Karpas-422 (cell line): ENCODE data around the gene RPH3AL. TPM values are rescaled to one million over a fixed set of nuclear protein-coding genes. Genes with fewer than 3 reads are reported as not detected.
"Not testable (repeated sequence)": the region's sequence is repeated elsewhere in the genome, so short reads cannot be mapped to it uniquely, and the experiment has no call there.

Experiments used
- DNase-seq: peaks from one replicate; pipeline ENCODE4 v3.0.0-alpha.2; 2015
- H2AFZ ChIP-seq: fragments of 200-600 bp; sonication (generic); 2 replicates; pipeline ENCODE4 v1.6.1; 2014; ENCODE audit warnings: antibody characterized with exemption, low read length, mixed read lengths
- H3K27ac ChIP-seq: fragments of 200-600 bp; sonication (generic); 2 replicates; pipeline ENCODE4 v1.5.1; 2014; ENCODE audit warnings: mild to moderate bottlenecking, low read length, moderate library complexity
- H3K27me3 ChIP-seq: fragments of 200-600 bp; sonication (generic); 2 replicates; pipeline ENCODE4 v1.6.1; 2014; ENCODE audit warnings: low read length, mixed read lengths
- H3K36me3 ChIP-seq: fragments of 200-600 bp; sonication (generic); 2 replicates; pipeline ENCODE4 v1.6.1; 2014; ENCODE audit warnings: low read length, mixed read lengths; ENCODE audit not compliant: insufficient read depth
- H3K4me1 ChIP-seq: fragments of 200-600 bp; sonication (generic); 2 replicates; pipeline ENCODE4 v1.6.1; 2014; ENCODE audit warnings: mild to moderate bottlenecking, low read length, mixed read lengths
- H3K4me2 ChIP-seq: fragments of 200-600 bp; sonication (generic); 2 replicates; pipeline ENCODE4 v1.6.1; 2014; ENCODE audit warnings: low read length, low read depth, mild to moderate bottlenecking; ENCODE audit not compliant: poor library complexity, severe bottlenecking
- H3K4me3 ChIP-seq: fragments of 200-600 bp; sonication (generic); 2 replicates; pipeline ENCODE4 v1.5.1; 2014; ENCODE audit warnings: mild to moderate bottlenecking, antibody characterized with exemption, low read length, mixed read lengths
- H3K79me2 ChIP-seq: fragments of 200-600 bp; sonication (generic); 2 replicates; pipeline ENCODE4 v1.6.1; 2014; ENCODE audit warnings: mild to moderate bottlenecking, low read length, mixed read lengths
- H3K9ac ChIP-seq: fragments of 200-600 bp; sonication (generic); 2 replicates; pipeline ENCODE4 v1.6.0; 2014; ENCODE audit warnings: low read length
- H3K9me2 ChIP-seq: fragments of 200-600 bp; sonication (generic), shearing (Covaris generic); replicated peaks from 2 replicates; pipeline ENCODE4 v1.6.0; 2014; ENCODE audit warnings: mild to moderate bottlenecking, low read length, moderate library complexity; ENCODE audit not compliant: insufficient read depth
- H3K9me3 ChIP-seq: fragments of 300-700, 200-600 bp; sonication (generic); 2 replicates; pipeline ENCODE4 v1.6.1; 2014; ENCODE audit warnings: low read length, mixed read lengths
- H4K20me1 ChIP-seq: fragments of 200-600 bp; sonication (generic); 2 replicates; pipeline ENCODE4 v1.6.1; 2014; ENCODE audit warnings: mild to moderate bottlenecking, antibody characterized with exemption, low read length, low read depth; ENCODE audit not compliant: insufficient read depth
- total RNA-seq: library from RNA; depleted of rRNA; stranded (reverse); fragments of >200 nt; shearing (Covaris generic); gene quantifications from 2 replicates; pipeline ENCODE4 v1.2.3, GENCODE V29; 2014; ENCODE audit warnings: low replicate concordance

The RPH3AL gene
- total RNA-seq, 1 experiment from 2014 or later, result not detected

GRCh38 chr17:178292-179065, 174.1 kb downstream of the RPH3AL start:
- Histone ChIP-seq H3K79me2 (no peaks in the 10 kb centered on the region), H3K4me1 (no peaks in the 10 kb centered on the region), H3K36me3 (no peaks in the 10 kb centered on the region), H4K20me1 (no peaks in the 10 kb centered on the region), H3K9me3 (no peaks in the 10 kb centered on the region), H3K4me3 (no peak overlapping the region), H3K9ac (no peak overlapping the region), H3K4me2 (no peak overlapping the region), H3K27ac (no peak overlapping the region), H2AFZ (no peak overlapping the region), H3K9me2 (no peaks in the 10 kb centered on the region), H3K27me3 (no peaks in the 10 kb centered on the region)
- no peak for DNase-seq

DNA sequence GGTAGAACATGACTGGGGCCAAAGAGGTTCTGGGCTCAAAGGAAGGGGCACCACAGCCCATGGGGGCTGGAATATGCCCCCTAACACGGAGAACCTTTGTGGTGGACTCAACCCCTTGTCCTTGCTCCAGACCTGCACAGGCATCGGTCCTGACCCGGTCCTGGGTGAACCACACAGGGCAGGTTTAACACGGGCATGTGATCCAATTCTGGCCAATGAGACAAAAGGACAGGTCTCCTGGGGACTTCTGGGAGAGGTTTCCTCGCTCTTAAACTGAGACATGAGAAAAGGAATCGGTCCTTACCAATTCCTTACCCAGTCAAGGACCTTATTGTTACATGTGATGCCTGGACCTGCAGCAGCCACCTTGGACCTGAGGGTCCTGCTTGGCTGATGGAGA, 174.8 kb downstream of the RPH3AL start:
- no peak overlapping the region for H3K9ac ChIP-seq
- no peak overlapping the region for H3K27ac ChIP-seq
- no peaks in the 10 kb centered on the region for H3K79me2 ChIP-seq
- no peaks in the 10 kb centered on the region for H3K36me3 ChIP-seq
- H4K20me1 ChIP-seq, result no peaks in the 10 kb centered on the region
- no peaks in the 10 kb centered on the region for H3K9me2 ChIP-seq
- DNase-seq, result no peak
- no peaks in the 10 kb centered on the region for H3K27me3 ChIP-seq
- no peaks in the 10 kb centered on the region for H3K9me3 ChIP-seq
- no peak overlapping the region for H3K4me3 ChIP-seq
- H3K4me2 ChIP-seq, result no peak overlapping the region
- no peaks in the 10 kb centered on the region for H3K4me1 ChIP-seq
- H2AFZ ChIP-seq, result no peak overlapping the region

DNA sequence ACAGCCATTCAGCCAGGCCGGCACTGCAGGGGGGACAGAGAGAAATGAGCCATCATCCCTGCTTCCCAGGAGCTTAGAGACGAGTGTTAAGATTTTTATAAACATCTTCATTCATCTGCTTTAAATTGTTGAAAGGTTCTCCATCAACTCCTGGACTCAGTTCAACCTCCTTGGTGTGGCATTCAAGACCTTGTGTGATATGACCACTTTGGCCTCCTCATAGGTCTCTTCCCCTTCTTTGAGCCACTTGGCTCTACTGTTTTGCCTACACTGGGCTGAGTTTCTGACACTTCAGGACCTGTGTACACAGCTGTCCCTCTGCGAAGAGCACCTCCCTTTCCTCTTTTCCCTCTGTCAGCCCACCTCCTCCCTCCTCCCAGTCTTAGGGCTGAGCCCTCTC, 175.5 kb downstream of the RPH3AL start:
- H3K4me3 ChIP-seq, result no peak overlapping the region
- no peak overlapping the region for H3K4me2 ChIP-seq
- no peaks in the 10 kb centered on the region for H3K36me3 ChIP-seq
- H3K9me2 ChIP-seq, result no peaks in the 10 kb centered on the region
- no peak overlapping the region for H3K9ac ChIP-seq
- H3K4me1 ChIP-seq, result no peaks in the 10 kb centered on the region
- H4K20me1 ChIP-seq, result no peaks in the 10 kb centered on the region
- H3K9me3 ChIP-seq, result no peaks in the 10 kb centered on the region
- H2AFZ ChIP-seq, result no peak overlapping the region
- DNase-seq, result no peak
- no peaks in the 10 kb centered on the region for H3K79me2 ChIP-seq
- H3K27me3 ChIP-seq, result no peaks in the 10 kb centered on the region
- no peak overlapping the region for H3K27ac ChIP-seq

DNA sequence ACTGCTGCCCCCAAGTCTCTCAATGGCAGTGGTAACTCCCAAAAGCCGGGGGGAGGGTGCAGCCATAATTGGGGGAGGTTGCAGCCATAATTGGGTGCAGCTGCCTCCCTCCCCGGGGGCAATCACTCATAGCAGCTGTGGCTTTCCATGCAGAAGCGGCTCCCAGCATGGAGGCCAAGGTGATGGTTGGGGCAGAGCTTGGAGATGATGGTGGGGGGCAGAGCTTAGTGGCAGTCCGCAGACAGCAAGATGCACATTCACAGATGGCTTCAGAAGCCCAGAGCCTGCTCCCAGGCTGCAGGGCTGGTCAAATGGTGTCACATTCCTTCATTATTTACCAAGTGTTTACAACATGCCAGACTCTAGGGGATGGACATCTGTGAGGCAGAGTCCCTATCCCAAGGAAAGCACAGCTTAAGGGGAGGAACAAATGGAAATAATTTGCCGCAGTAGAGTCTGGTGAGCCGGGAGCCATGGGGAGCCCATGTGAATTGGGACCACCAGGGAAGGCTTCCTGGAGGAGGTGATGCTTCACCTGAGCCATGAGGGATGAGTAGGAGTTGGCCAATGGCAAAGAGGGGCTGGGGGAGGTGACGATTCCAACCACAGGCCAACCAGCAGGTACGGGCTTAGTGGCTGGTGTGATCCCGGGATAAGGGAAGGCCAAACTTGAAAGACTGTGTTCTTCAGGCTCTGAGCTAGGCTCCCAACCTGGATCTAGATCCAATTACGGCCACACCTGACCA, 179.3 kb downstream of the RPH3AL start:
- no peaks in the 10 kb centered on the region for H3K9me2 ChIP-seq
- no peak overlapping the region for H2AFZ ChIP-seq
- no peaks in the 10 kb centered on the region for H3K4me1 ChIP-seq
- no peaks in the 10 kb centered on the region for H3K27me3 ChIP-seq
- no peak overlapping the region for H3K4me2 ChIP-seq
- H3K36me3 ChIP-seq, result no peaks in the 10 kb centered on the region
- no peak overlapping the region for H3K4me3 ChIP-seq
- no peak for DNase-seq
- no peak overlapping the region for H3K27ac ChIP-seq
- H3K9me3 ChIP-seq, result no peaks in the 10 kb centered on the region
- H3K79me2 ChIP-seq, result no peaks in the 10 kb centered on the region
- H3K9ac ChIP-seq, result no peak overlapping the region
- no peaks in the 10 kb centered on the region for H4K20me1 ChIP-seq

DNA sequence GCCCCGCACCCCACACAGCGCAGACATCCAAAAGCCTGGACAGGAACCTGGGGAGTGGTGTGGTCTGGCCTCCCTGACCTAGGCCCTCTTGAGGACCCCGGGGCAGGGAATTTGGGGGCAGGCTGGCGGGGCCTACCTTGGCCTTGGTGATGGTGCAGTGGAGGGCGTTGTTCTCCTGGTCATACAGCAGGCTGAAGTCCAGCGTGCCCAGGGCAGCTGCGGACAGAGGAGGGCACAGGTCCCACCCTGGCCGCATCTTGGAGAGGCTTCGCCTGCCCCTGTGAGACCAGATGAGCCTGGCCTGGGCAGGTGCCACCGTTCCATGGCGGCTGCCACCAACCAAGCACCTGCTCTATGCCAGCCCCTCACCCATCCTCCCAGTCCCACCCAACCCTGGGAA, 180.2 kb downstream of the RPH3AL start:
- H3K4me1 ChIP-seq, result no peaks in the 10 kb centered on the region
- H3K27me3 ChIP-seq, result no peaks in the 10 kb centered on the region
- H3K36me3 ChIP-seq, result no peaks in the 10 kb centered on the region
- no peak overlapping the region for H3K4me3 ChIP-seq
- no peak overlapping the region for H3K4me2 ChIP-seq
- no peak overlapping the region for H3K27ac ChIP-seq
- H3K9ac ChIP-seq, result no peak overlapping the region
- no peaks in the 10 kb centered on the region for H4K20me1 ChIP-seq
- H2AFZ ChIP-seq, result no peak overlapping the region
- DNase-seq, result no peak
- no peaks in the 10 kb centered on the region for H3K9me3 ChIP-seq
- H3K79me2 ChIP-seq, result no peaks in the 10 kb centered on the region
- no peaks in the 10 kb centered on the region for H3K9me2 ChIP-seq

- H3K9me2 ChIP-seq, result no peaks in the 10 kb centered on the region
- DNase-seq, result no peak
- no peaks in the 10 kb centered on the region for H3K36me3 ChIP-seq
- H3K9me3 ChIP-seq, result no peaks in the 10 kb centered on the region
- H3K4me3 ChIP-seq, result no peak overlapping the region
- no peak overlapping the region for H2AFZ ChIP-seq
- no peaks in the 10 kb centered on the region for H3K27me3 ChIP-seq
- H3K4me1 ChIP-seq, result no peaks in the 10 kb centered on the region
- no peak overlapping the region for H3K27ac ChIP-seq
- H3K4me2 ChIP-seq, result no peak overlapping the region
- H3K9ac ChIP-seq, result no peak overlapping the region
- H3K79me2 ChIP-seq, result no peaks in the 10 kb centered on the region
- H4K20me1 ChIP-seq, result no peaks in the 10 kb centered on the region
Observed at GRCh38 chr17:171871-172270, 180.7 kb downstream of the RPH3AL start.

DNA sequence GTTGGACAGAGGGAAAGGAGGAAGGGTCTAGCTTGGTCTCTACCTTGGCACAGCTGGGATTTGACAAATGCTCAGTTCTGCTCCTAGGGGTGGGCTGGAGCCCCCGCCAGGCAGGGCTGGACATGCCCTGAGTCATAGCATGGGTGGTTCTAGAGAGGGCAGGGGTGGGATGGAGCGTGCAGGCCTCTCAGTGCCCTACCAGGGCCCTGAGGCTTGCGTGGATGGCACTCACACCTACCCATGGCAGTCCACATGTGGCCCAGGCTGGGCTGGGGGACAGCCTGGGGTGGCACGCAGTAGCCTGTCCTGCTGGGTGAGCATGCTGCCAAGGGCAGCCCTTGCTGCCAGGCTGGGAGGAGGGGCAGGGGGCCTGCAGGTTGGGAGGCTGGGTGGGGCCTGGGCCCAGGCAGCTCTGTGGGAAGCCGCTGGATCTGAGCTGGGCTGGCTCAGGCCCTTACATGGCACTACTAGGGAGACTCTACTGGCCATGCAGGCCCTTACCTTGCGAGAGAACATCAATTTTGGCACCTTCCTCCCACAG, 182.4 kb downstream of the RPH3AL start:
- Histone ChIP-seq H3K9ac (no peak overlapping the region), H3K4me2 (no peak overlapping the region), H3K4me3 (no peak overlapping the region), H3K36me3 (no peaks in the 10 kb centered on the region), H3K9me2 (no peaks in the 10 kb centered on the region), H3K27me3 (no peaks in the 10 kb centered on the region), H4K20me1 (0 out of 2 replicates have a peak, but pooled peaks cover 3% of the 10 kb centered on the region), H3K4me1 (no peaks in the 10 kb centered on the region), H2AFZ (no peak overlapping the region), H3K27ac (no peak overlapping the region), H3K79me2 (no peaks in the 10 kb centered on the region), H3K9me3 (no peaks in the 10 kb centered on the region)
- no peak for DNase-seq

GRCh38 chr17:168614-169013, 184.0 kb downstream of the RPH3AL start:
- not testable (repeated sequence) for H3K4me1 ChIP-seq, H3K4me3 ChIP-seq, H4K20me1 ChIP-seq, H3K27me3 ChIP-seq, H3K9me2 ChIP-seq, H3K9ac ChIP-seq, H3K9me3 ChIP-seq, H3K27ac ChIP-seq, DNase-seq, H3K4me2 ChIP-seq, H2AFZ ChIP-seq, H3K79me2 ChIP-seq, H3K36me3 ChIP-seq
